GDM1 (cell line): ENCODE data around the gene INCENP.

Source experiments
- DNase-seq: peaks from one replicate; lab custom pipeline; 2025; lab: John Stamatoyannopoulos, UW

INCENP gene

GRCh38 chr11:62141111-62142042 lies 17.6 kb downstream of the INCENP start:
- DNase-seq: no peak

DNA sequence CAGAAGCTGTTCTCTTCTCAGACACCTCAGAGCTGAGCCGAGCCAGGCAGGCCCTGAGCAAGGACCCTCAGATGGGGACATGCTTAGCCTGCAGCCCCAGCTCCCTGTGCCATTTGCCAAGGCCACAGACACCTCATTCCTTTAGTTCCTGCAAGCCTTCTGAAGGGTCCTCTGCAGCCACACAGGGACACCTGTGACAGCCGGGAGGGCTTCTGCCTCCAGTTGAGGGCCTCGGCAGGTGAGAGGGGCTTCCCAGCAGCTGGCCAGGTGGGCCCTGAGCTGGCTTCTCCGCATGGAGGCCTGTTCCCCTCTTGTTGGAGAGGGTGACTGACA lies 18.2 kb downstream of the INCENP start:
- DNase-seq: no peak

DNA sequence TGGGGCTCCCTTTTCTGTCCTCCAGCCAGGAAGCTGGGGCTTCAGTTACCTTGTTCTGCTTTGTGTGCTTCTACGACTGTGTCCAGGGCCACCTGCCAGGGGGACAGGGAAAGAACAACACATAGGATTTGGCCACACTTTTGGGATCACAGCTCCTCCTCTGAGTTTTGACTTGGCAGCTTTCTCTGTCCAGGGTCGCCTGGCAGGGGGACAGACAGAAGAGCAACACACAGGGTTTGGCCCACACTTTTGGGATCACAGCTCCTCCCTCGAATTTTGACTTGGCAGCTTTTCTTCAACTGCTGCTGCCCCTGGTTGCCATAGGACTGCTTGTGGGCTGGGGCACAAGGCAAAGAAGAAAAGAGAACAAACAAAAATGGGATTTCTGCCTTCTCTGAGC lies 19.1 kb downstream of the INCENP start:
- DNase-seq: no peak

DNA sequence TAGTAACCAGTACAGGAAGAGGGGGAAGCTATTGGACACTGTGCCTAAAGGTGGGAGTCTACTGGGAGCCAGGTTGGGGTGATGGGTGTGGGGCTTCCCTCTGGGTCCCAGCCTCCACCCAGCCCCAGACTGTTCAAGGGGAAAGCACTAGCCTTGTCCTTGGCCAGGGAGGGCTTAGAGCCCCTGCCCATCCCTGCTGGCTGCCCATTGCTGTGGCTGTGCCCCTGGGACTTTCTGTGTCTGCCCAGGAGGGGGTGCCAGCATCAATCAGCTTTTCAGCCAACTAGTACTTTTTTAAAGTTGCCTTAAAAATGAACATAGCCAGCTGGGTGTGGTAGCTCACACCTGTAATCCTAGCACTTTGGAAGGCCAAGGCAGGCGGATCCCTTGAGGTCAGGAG lies 19.9 kb downstream of the INCENP start:
- DNase-seq: no peak

DNA sequence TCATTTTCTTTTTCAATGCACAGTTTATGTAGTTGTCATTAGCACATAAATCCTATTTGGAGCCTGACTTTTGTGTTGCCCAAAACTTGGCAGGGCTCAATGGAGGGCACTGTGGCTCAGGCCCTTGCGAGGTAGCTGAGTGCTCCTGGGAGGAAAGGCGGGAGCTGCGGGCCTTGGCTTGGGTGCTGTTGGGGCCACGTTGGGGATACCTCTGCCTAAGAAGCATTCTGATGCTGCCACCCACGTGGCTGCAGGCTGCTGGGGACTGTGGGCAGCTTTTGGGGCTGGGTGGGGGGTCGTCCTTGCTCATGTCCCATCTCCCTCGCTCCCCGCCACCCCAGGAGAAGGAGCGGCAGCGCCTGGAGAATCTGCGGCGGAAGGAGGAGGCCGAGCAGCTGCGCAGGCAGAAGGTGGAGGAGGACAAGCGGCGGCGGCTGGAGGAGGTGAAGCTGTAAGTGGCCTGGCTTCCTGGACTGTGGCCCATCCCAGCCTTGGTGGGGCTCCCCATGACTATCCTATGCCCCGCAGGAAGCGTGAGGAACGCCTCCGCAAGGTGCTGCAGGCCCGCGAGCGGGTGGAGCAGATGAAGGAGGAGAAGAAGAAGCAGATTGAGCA lies 20.9 kb downstream of the INCENP start:
- no peak for DNase-seq

GRCh38 chr11:62145261-62145871 lies 21.6 kb downstream of the INCENP start:
- DNase-seq: no peak

GRCh38 chr11:62146476-62147200 lies 22.8 kb downstream of the INCENP start:
- no peak for DNase-seq

- DNase-seq: no peak
Observed at GRCh38 chr11:62147545-62147944, 23.7 kb downstream of the INCENP start.

DNA sequence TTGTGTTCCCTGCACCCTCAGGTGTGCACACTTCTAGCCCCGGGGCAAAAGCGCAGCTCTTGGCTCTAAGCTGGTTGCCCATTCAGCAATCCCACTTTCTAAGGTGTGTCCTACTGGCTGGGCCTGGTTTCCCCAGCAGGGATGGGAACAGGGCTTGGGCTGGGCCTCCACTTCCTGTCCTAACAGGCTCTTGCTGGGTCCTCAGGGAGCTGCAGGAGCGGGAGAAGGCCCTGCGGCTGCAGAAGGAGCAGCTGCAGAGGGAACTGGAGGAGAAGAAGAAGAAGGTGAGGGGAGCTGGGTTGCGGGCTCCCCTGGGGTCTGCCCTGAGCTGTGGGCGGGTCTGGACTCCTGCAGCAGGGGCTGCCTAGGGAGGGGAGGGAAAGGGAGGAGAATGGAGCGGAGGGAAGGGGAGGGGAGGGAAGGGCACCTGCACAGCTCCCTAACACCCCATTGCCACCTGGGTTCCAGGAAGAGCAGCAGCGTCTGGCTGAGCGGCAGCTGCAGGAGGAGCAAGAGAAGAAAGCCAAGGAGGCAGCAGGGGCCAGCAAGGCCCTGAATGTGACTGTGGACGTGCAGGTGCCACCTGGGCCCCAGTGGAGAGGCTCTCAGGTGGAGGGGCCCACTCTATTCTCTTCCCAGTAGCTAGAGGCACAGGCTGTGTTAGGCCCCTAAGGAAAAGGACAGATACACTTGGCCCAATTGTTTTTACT lies 24.6 kb downstream of the INCENP start:
- no peak for DNase-seq

GRCh38 chr11:62149986-62150886 lies 26.4 kb downstream of the INCENP start:
- DNase-seq: no peak

- no peak for DNase-seq
Observed at GRCh38 chr11:62150887-62151736, 27.3 kb downstream of the INCENP start.

DNA sequence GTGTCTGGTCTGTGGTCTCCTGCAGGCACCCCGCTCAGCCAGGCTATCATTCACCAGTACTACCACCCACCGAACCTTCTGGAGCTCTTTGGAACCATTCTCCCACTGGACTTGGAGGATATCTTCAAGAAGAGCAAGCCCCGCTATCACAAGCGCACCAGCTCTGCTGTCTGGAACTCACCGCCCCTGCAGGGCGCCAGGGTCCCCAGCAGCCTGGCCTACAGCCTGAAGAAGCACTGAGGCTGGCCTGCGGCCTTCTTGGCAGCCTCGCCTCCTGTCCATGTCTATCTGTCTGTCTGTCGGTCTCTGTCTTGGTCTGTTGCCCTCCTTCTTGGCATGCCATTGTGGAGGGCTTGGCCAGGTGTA lies 27.9 kb downstream of the INCENP start:
- no peak for DNase-seq

- no peak for DNase-seq
Observed at GRCh38 chr11:62152245-62153086, 28.7 kb downstream of the INCENP start.

DNA sequence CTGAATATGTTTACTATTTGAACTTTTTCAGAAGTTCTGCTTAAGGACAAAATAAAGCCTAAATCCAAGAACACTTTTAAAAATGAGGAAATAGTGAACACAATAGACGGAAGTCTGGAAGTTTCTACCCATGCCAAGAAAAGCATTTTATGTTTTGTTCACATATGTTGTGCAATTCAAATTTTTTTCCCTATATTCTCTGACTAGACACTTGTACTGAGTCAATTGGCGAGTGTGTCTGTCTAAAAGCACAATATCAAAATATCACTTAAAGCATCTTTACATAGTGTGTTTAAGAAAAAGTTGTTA lies 29.2 kb downstream of the INCENP start:
- no peak for DNase-seq

- DNase-seq: no peak
Observed at GRCh38 chr11:62153617-62154016, 29.8 kb downstream of the INCENP start.

GRCh38 chr11:62157603-62158002 lies 33.8 kb downstream of the INCENP start:
- no peak for DNase-seq

DNA sequence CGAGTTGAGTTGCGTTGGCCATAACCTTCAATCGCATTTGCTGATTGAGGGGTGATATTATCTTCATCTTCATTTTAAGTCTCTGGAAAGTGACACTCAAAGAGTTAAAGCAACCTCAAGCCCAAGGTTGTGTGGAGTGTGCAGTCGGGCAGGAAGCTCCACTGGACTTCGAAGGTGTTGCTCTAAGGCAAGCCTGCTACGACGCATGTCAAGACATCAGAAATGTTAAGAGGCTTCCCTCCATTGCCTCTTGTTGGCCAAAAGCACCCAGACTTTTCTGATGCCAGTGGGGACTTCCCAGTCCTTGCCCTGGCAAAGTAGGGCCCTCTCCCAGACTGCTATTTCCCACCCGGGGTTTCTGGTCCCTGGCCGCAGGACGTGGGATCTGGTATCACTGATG lies 42.6 kb downstream of the INCENP start:
- no peak for DNase-seq

GRCh38 chr11:62169448-62169847 lies 45.6 kb downstream of the INCENP start:
- DNase-seq: no peak

DNA sequence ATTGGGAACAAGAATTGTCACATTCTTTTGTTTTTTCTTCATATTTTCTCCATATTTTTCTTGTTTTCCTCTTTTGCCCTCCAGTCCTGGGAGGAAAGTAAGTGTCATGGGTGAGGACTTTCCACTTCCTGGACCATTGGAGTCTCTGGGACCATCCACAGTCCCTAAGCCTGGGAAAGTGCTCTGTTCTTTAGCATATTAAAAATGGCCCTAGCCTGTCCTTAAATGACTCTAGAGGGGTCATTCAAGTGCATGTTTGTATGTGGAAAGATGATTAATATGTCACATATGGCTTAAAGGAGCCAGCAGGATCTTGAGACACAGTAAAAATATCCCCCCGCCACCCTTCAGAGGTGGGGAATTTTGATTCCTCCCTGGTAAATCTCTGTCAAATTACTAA lies 46.1 kb downstream of the INCENP start:
- DNase-seq: no peak
